ENCODE measurements around the gene NTRK3. TPM values are rescaled to one million over a fixed set of nuclear protein-coding genes. Genes with fewer than 3 reads are reported as not detected.

NTRK3 gene
- total RNA-seq, 4 donors from 2014 or later, result 0.35 to 5.8 (median 3.0) TPM

DNA sequence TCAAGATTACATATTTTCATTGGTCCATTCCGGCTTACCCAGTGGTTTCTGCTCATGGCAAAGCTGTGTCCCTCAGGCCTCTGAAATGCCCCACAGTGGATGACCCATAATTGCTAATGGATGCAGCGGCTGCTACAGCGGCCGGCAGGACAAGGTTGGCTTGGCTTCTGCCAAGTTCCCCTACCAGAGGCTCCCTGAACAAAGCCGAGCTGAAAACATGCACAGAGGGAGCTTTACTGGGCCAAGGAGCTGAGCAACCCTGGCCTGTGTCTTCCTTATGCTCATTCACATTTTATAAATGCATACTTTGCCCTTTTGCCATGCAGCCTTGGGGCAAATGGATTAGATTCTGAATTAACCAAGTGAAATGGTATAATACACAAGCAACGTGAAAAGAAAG is 150.5 kb downstream of the NTRK3 start:
- H3K9me3 ChIP-seq, result peaks cover 0 to 3% (median 0%) of the 10 kb centered on the region in 4 donors
- DNase-seq, result no peak
- H3K27me3 ChIP-seq, result no peaks in the 10 kb centered on the region
- no peak overlapping the region for H3K4me3 ChIP-seq
- H3K27ac ChIP-seq, result no peak overlapping the region
- no peaks in the 10 kb centered on the region for H3K36me3 ChIP-seq
- no peaks in the 10 kb centered on the region for H3K4me1 ChIP-seq
- TF ChIP-seq POLR2A (IDR thresholded peaks at IDR 0.05), result no peak
- TF ChIP-seq, protein P1, sequence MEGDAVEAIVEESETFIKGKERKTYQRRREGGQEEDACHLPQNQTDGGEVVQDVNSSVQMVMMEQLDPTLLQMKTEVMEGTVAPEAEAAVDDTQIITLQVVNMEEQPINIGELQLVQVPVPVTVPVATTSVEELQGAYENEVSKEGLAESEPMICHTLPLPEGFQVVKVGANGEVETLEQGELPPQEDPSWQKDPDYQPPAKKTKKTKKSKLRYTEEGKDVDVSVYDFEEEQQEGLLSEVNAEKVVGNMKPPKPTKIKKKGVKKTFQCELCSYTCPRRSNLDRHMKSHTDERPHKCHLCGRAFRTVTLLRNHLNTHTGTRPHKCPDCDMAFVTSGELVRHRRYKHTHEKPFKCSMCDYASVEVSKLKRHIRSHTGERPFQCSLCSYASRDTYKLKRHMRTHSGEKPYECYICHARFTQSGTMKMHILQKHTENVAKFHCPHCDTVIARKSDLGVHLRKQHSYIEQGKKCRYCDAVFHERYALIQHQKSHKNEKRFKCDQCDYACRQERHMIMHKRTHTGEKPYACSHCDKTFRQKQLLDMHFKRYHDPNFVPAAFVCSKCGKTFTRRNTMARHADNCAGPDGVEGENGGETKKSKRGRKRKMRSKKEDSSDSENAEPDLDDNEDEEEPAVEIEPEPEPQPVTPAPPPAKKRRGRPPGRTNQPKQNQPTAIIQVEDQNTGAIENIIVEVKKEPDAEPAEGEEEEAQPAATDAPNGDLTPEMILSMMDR (IDR thresholded peaks at IDR 0.05), result no peak

GRCh38 chr15:88104357-88104756 is 152.2 kb downstream of the NTRK3 start:
- DNase-seq, result no peak
- no peak overlapping the region for H3K4me3 ChIP-seq
- H3K36me3 ChIP-seq, result no peaks in the 10 kb centered on the region
- peaks cover 0 to 3% (median 0%) of the 10 kb centered on the region in 4 donors for H3K9me3 ChIP-seq
- no peaks in the 10 kb centered on the region for H3K27me3 ChIP-seq
- no peaks in the 10 kb centered on the region for H3K4me1 ChIP-seq
- no peak for TF ChIP-seq POLR2A (IDR thresholded peaks at IDR 0.05)
- TF ChIP-seq, protein P1 (IDR thresholded peaks at IDR 0.05), result no peak
- H3K27ac ChIP-seq, result no peak overlapping the region

DNA sequence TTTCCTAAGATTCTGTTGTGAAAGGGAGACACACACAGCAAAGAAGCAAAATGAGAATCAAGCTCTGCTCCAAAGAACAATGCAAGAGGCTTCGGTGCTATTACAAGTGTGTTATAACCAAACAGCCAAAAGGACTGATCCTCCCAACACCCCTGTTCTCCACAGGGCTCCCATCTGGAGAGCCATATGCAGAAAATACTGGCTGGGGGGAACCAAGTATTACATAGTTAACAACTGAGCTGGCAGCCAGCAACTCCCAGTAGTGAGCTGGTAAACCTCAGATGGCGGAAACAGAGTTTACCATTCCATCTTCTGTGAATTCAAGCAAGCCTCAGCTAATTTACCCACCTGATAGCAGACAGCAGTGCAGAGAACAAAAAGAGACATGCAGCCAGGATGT is 156.4 kb downstream of the NTRK3 start:
- H3K9me3 ChIP-seq, result no peaks in the 10 kb centered on the region
- no peak for TF ChIP-seq POLR2A (IDR thresholded peaks at IDR 0.05)
- TF ChIP-seq, protein P1 (IDR thresholded peaks at IDR 0.05), result no peak
- H3K27ac ChIP-seq, result no peak overlapping the region
- H3K36me3 ChIP-seq, result no peaks in the 10 kb centered on the region
- no peaks in the 10 kb centered on the region for H3K4me1 ChIP-seq
- no peaks in the 10 kb centered on the region for H3K27me3 ChIP-seq
- H3K4me3 ChIP-seq, result no peak overlapping the region
- DNase-seq, result no peak

- Histone ChIP-seq H3K4me1 (no peaks in the 10 kb centered on the region), H3K4me3 (no peak overlapping the region), H3K36me3 (no peaks in the 10 kb centered on the region), H3K9me3 (no peaks in the 10 kb centered on the region), H3K27ac (no peak overlapping the region), H3K27me3 (no peaks in the 10 kb centered on the region)
- no peak for DNase-seq
- TF ChIP-seq POLR2A (IDR thresholded peaks at IDR 0.05), result no peak
- TF ChIP-seq, protein P1 (IDR thresholded peaks at IDR 0.05), result no peak
Observed at GRCh38 chr15:88098361-88098760, 158.2 kb downstream of the NTRK3 start.

DNA sequence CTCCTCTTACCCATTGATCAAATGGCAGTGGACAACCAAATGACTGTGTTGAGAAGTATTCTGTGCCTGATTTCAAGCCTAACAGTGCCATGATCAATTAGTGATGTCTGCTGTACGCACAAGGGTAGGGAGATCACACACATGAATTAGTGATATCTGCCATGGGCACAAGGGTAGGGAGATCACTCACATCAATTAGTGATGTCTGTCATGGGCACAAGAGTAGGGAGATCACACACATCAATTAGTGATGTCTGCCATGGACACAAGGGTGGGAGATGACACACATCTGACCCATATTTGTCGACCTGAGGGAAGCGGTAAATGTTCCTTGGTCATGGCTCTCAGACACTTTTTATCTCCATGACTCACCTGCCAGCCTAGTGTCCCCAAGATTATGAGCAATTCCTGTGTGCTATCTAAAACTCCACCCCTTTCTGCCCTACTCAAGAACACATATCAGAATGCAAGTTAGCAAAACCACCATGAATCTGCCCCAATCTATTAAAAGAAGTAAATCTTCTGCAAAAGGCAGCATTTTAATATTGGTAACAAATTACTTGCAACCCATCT is 165.0 kb downstream of the NTRK3 start:
- no peaks in the 10 kb centered on the region for H3K4me1 ChIP-seq
- H3K9me3 ChIP-seq, result no peaks in the 10 kb centered on the region
- DNase-seq, result no peak
- H3K4me3 ChIP-seq, result no peak overlapping the region
- H3K27me3 ChIP-seq, result no peaks in the 10 kb centered on the region
- no peak overlapping the region for H3K27ac ChIP-seq
- H3K36me3 ChIP-seq, result no peaks in the 10 kb centered on the region
- TF ChIP-seq, protein P1 (IDR thresholded peaks at IDR 0.05), result no peak
- TF ChIP-seq POLR2A (IDR thresholded peaks at IDR 0.05), result no peak
